K562 (cell line): Measurements from ENCODE around the gene OR9I1. TPM values are rescaled to one million over a fixed set of nuclear protein-coding genes. Genes with fewer than 3 reads are reported as not detected.

ENCODE experiments used
- BCOR ChIP-seq: fragments of 450-650 bp; IDR thresholded peaks from 2 replicates; pipeline ENCODE4 v1.6.1; 2016
- MGA ChIP-seq: fragments of 450-650 bp; IDR thresholded peaks from 2 replicates; pipeline ENCODE4 v1.6.1; 2016; ENCODE audit warnings: mild to moderate bottlenecking, moderate library complexity
- XRCC4 ChIP-seq: IDR thresholded peaks from one replicate; pipeline ENCODE4 v1.6.1; 2011; ENCODE audit not compliant: insufficient read depth, insufficient read length; ENCODE audit errors: extremely low read depth
- ZNF146 ChIP-seq: IDR thresholded peaks from one replicate; pipeline ENCODE4 v1.6.1; 2018; ENCODE audit warnings: missing compliant biosample characterization; ENCODE audit not compliant: unreplicated experiment
- polyA plus RNA-seq, 8 experiments: library from polyadenylated mRNA; depleted of rRNA in 4 of 8; stranded (reverse) in 5 of 8; unstranded in 3 of 8; fragments of >200 nt; fragmentation: Nextera tagmentation in 2 of 8; fragmentation: Illumina TruSeq in 1 of 8; extraction: Ambion mirVana in 2 of 8; extraction: Trizol in 1 of 8; gene quantifications; 2 replicates each; pipeline versions ENCODE4 v1.2.1 to v1.2.3, GENCODE V29; 2011 to 2014; ENCODE audit warnings: inconsistent platforms in 1 of 8, missing spikeins in 1 of 8
- total RNA-seq, 7 experiments: library from RNA; depleted of rRNA in 6 of 7; stranded (reverse); fragments of >200 nt in 6 of 7; fragmentation: Illumina TruSeq in 2 of 7; extraction: Trizol in 2 of 7; gene quantifications; 2 replicates each; pipeline versions ENCODE4 v1.2.1 to v1.2.3, GENCODE V29; 2011 to 2021; ENCODE audit warnings: low replicate concordance in 1 of 7

Gene OR9I1
- total and polyA plus RNA-seq, 9 of the 15 experiments (the other 6 are each of a cell fraction or from before 2014, with no cell fraction given): not detected

- TF ChIP-seq MGA: no peak
- peak; percentile 65 for TF ChIP-seq ZNF146
- TF ChIP-seq XRCC4: no peak
- TF ChIP-seq BCOR: 0 out of 2 replicates have a peak, but pooled peaks have one; percentile 21
Measured at GRCh38 chr11:58086528-58086927, 38.8 kb downstream of the OR9I1 start (continued).
